NCI-H748 (cell line): ENCODE results near the gene MRTFA.

Source experiments
- DNase-seq: peaks from one replicate; lab custom pipeline; 2025; ENCODE audit not compliant: unreplicated experiment; lab: John Stamatoyannopoulos, UW

MRTFA gene

DNA sequence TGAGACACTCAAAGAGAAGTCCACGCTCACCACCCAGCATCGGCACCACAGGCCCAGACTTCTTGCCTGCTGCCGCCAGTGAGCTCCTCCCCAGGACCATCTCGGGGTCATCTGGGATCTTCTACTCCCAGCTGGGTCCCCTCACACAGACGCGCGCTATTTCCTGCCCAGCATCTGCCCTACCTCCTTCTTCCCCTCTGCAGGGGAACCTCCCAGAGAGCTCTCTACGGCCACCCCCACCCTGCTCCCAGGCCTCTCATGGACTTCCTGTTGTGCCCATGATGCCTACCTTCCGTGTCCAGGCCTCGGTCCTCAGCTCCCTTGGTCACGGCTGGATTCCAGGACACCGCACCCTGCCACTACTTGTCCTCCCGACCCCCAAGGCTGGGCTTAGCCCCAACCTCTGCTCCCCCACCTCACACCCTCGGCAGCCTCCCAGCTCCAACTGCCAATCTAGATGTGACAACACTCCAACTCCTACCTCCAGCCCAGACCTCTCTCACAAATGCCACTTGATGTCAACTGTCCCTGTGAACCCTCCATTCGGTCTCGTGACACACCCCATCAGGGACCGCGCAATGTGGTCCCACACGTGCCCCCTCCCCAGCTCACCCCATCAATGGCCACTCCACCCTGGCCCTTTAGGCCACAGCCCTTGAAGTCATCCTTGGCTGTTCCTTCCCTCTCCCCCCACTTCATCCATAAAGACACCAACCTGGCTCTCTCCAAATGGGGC, 220.8 kb downstream of the MRTFA start:
- DNase-seq = no peak

DNA sequence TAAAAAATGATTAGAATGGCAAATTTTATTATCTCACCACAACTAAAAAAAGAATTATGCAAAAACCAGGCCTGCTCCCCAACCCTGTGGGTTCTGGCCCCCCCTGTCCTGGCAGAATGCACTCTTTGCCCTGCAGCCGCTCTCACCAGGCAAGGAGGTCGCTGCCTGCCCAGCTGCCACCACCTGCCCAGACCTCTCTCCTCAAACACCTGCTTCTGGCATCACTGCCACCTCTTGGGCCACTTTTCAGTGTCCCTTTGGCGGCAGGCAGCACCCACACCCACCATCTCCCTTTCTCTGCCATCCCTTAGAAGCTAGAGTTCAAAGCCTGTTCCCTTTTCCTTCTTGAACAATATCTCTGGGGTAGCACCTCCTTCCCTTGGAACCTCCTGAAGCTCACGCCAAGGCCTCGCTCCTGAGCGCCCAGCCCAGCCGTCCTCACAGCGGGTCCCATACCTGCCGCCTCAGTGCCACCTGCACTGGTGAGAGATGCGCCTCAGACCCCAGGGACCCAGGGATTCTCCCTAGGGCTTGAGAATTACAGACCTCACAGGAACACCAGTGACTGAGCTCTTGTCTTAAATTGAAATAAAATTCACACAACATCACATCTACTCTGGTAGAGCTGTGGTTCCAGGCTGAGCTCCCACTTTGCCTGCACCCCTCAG, 221.5 kb downstream of the MRTFA start:
- no peak for DNase-seq

- DNase-seq = no peak
These were observed 222.2 kb downstream of the MRTFA start for GRCh38 chr22:40414311-40414710.

- DNase-seq = no peak
These were observed 222.6 kb downstream of the MRTFA start for GRCh38 chr22:40413873-40414272.

DNA sequence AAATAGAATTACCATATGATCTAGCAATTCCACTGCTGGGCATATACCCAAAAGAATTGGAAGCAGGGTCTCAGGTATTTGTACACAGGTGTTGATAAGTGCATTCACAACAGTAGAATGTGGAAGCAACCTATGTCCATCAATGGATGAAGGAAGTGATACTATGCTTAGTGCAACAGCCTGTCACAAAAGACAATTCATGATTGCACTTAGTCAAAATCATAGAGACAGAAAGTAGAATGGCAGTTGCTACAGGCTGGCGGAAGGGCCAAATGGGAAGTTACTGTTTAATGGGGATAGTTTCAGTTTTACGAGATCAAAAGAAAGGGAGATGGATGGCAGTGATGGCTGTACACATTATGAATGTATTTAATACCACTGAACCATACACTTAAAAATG, 224.1 kb downstream of the MRTFA start:
- no peak for DNase-seq

DNA sequence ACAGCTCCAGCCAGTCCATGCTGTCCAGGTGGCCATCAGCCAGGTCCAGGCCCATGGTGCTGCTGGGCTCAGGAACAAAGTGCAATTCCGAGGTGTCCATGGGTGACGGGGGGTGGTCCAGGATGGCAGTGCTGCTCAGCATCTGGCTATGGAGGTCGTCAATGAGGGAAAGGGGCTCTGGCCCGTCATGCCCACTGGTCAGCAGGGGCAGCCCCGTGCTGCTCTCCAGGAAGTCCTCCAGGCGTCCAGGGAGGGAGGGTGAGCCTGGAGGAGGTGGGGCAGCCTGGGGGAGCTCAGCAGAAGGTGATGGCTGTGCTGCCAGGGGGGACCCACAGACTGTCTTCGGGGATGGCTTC, 225.0 kb downstream of the MRTFA start:
- no peak for DNase-seq

GRCh38 chr22:40410731-40411505, 225.6 kb downstream of the MRTFA start:
- no peak for DNase-seq

DNA sequence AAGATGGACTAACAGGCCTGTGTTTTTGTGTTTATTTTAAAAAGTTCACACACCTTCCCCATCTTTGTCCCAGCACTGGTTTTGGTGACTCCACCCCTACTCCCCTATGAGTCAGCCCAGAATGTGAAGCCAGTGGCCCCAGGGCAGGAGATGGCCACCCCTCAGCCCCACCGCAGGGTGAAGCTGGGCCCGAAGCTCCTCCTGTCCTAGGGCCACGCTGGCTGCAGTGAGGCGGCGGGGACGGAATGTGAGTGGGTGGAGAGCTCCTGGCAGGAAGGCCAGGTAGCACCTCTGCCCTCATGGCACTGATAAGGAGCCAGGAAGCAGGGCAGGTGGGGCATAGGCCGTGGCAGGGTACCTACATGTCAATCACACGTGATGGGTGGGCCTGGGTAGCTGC, 226.2 kb downstream of the MRTFA start:
- DNase-seq = no peak

DNA sequence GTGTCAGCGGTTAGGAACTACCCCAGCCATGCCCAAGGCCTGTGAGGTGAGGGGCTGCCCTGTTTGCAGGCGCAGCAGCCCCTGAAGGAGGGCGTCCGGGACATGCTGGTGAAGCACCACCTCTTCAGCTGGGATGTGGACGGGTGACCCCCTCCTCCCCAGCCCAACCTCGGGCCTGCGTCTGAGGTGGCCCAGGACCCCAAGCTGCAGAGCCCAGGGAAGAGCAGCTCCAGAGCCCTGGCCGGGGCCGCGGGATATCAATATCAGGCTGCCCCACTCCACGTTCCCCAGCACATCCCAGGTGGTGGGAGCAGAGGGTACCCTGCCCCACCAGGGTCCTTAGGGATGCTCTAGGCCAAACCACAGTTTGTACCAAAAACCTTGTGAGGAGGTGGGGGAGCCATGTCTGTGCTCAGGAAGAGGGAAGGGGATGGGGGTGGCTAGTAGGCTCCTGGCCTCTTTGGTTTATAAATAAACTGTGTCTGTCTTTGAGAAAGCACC, 226.9 kb downstream of the MRTFA start:
- DNase-seq = no peak

GRCh38 chr22:40408718-40409612, 227.6 kb downstream of the MRTFA start:
- no peak for DNase-seq

GRCh38 chr22:40407831-40408717, 228.4 kb downstream of the MRTFA start:
- no peak for DNase-seq

GRCh38 chr22:40407021-40407761, 229.3 kb downstream of the MRTFA start:
- no peak for DNase-seq

DNA sequence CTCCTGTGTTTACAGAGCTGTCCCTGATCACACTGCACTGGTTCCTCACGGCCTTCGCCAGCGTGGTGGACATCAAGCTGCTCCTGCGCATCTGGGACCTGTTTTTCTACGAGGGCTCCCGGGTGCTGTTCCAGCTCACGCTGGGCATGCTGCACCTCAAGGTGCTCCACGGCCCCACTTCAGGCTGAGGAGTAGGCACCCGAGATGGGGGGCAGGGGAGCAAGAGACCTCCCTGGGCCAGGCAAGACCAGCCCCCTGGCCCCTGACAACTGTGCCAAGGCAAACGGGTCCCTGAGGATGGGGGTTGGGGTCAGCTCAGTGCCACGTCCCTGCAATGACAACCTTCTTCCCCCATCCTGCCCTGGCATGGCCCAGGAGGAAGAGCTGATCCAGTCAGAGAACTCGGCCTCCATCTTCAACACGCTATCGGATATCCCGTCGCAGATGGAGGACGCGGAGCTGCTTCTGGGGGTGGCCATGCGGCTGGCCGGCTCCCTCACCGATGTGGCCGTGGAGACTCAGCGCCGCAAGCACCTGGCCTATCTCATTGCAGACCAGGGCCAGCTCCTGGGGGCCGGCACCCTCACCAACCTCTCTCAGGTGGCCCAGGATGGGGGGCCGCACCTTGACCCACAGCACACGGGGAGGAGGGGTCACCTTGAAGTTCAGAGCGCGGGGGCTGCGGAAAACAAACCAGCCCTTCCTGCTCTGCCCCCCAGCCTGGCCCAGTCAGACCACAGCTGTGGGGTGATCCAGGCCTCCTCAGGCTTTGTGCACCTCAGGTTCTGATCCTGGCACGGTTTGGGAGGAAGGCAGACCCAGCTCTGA, 230.2 kb downstream of the MRTFA start:
- DNase-seq = no peak

DNA sequence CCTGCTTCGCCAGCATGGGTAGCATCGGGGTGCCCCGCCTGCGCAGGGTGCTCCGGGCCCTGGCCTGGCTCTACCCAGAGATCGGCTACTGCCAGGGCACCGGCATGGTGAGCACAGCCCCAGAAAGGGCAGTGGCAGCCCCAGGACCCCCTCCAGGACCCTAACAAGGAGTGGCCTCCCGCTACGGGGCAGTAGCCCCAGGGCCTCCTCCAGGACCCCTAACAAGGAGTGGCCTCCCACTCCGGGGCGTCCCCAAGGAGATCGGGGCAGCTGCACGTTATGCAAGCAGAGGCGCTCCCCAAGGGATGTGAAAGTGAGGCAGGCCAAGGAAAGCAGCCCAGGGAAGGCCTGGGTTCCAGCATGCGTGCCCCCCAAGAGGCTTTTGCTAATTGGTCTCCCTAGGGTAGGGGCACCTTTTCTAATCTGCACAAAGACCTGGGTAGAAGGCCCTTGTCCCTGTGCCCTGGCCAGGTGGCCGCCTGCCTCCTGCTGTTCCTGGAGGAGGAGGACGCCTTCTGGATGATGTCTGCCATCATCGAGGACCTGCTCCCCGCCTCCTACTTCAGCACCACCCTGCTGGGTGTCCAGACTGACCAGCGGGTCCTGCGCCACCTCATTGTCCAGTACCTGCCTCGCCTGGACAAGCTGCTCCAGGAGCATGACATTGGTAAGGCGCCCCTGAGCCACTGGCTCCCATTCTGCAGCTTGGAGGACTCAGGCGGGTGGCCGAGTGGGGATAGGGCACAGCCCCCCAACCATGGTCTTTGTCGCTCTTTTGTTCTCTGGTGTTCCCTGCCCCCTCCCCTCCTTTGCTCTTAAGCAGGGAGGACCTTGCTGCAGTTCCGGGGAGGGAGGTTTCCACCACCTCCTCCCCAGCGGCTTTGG, 231.1 kb downstream of the MRTFA start:
- no peak for DNase-seq

DNA sequence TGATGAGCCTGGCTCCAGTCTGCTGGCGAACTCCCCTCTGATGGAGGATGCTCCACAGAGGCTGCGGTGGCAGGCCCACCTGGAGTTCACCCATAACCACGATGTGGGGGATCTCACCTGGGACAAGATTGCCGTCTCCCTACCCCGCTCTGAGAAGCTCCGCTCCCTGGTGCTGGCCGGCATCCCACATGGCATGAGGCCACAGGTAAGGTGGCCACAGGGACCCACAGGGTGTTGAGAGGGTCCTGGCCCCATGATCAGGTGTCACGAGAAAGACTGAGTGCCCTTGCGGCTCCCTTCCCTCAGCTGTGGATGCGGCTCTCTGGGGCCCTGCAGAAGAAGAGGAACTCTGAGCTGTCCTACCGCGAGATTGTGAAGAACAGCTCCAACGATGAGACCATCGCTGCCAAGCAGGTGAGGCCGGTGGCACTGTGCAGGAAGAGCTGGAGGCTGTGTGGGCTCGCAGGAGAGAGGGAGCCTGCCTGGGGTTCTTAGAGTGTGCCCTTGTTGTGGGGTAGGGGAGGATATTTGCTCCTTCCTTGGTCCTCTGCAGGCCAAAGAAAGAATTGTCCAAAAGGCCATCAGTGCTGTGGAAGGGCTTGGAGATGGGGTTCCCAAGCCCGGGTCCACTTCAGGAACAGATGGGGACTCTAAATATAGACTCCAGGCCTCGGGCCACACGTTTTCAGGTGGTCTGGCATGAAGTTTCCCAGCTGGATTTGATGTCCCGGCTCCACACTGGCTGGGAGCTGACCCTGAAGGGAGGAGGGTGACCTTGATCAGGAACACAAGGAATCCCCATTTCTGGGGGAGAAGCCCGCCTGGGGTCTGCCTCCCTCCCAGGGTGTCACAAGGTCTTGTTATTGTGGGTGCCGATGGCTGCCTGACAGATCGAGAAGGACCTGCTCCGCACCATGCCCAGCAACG, 232.0 kb downstream of the MRTFA start:
- no peak for DNase-seq

GRCh38 chr22:40403651-40404050, 232.9 kb downstream of the MRTFA start:
- DNase-seq = no peak
